SIG-M5 (cell line): ENCODE data around the gene C22orf39.

Experiments used
- DNase-seq: peaks from one replicate; lab custom pipeline; 2025; lab: John Stamatoyannopoulos, UW

Gene C22orf39

GRCh38 chr22:19429950-19430889, 17.3 kb downstream of the C22orf39 start:
- DNase-seq = no peak

- no peak for DNase-seq
Measured at GRCh38 chr22:19424186-19424500, 23.4 kb downstream of the C22orf39 start.

DNA sequence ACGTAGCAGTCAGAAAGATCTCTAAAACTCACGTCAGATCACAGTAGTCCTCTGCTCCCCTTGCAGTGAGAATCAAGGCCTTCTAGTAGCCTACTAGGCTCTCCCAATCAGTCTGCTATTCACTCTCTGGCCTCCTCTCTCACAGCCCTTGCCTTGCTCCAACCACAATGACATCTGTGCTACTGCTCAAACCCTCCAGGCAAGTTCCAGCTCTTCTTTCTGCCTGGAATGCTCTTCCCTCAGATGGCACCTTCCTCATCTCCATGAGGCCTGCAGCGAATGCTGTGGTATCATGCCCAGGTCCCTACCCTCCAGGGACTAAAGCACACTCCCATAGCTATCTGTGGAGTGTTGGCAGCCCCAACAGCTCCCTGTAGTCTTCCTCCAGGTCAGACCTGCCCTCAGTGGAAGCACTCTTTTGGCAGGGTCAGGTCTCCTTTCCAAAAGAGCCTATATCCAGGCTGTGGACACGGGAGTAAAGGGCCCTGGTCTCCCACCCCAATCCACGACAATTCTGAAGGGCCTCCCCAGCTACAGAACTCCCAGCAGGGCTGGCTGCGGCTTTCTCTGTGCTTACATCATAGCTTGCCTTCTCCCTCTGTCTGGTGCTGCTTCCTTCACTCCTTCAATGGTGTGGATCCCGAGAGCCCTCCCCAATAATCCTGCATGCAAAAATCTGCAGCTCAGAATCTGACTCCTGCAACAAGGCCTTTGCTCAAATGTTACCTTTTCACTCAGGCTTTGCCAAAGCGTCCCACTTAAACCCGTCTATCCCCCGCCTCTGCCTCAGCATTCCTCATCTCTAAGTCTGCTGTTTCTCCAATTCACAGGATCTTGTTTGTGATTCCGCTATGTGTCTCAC, 24.8 kb downstream of the C22orf39 start:
- no peak for DNase-seq

DNA sequence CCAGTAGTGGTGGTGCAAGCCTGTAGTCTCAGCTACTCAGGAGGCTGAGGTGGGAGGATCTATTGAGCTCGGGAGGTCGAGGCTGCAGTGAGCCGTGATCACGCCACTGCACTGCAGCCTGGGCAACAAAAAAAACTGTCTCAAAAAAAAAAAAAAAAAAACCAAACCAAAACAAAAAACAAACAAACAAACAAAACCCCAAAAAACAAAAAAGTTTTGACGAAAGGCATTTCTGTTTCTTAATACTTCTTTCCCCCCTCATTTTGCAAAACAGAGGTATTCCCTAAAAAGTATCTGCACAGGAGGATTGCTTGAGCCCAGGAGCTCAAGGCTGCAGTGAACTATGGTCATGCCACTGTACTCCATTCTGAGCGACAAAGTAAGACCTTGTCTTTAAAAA, 27.2 kb downstream of the C22orf39 start:
- no peak for DNase-seq

- DNase-seq = no peak
Measured at GRCh38 chr22:19419464-19420178, 27.9 kb downstream of the C22orf39 start.

DNA sequence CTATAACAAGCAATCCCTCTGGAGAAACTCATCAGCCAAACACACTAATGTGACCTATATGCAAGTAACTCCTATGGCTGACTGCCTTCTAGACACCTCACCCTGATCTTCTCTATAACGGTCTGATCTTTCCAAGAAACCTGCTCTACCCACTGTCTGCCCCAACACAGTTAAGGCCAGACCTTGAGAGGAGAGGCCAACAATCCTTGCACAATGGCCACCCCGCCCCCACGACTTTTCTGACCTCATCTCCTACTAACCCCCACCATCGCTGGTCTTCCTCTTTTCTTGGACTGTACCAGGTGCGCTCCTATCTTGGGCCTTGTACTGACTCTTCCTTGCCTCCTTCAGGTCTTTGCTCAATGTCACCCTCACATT, 28.4 kb downstream of the C22orf39 start:
- DNase-seq = no peak

DNA sequence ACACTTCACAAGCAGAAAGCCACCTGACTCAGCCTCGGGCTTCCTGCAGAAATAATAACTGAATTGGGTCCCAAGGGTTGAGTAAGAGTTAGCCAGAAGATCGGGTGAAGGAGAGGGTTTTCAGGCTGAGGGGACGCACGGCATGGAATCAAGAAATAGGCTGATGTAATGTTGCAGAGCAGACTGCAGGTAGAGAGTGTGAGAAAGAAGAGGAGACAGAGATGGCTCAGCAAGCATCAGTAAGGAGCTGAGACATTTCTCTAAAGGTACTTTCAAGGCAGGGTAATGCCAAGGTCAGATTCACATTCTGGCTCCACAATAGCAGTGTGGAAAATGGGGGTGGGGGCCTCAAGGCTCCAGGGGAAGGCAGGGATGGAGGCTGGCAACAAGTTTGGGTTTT, 34.6 kb downstream of the C22orf39 start:
- no peak for DNase-seq

DNA sequence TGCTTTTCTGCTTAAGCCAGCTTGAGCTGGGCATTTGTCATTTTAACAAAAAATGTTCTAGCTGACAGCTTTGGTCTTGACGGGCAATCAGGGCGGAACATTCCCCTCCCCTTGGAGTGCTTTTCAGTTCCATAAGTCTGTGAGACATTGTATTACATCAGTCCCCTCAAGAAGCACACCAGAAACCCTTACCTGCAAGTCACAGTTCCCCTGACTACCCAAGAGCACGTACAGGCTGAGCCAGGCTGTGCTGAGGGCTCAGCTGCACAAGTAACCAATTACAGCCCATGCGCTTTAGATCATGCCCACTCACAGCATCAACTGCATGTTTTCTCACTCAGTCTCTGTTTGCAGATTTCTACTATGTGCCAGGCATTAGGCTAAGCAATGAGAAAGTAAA, 35.0 kb downstream of the C22orf39 start:
- no peak for DNase-seq

DNA sequence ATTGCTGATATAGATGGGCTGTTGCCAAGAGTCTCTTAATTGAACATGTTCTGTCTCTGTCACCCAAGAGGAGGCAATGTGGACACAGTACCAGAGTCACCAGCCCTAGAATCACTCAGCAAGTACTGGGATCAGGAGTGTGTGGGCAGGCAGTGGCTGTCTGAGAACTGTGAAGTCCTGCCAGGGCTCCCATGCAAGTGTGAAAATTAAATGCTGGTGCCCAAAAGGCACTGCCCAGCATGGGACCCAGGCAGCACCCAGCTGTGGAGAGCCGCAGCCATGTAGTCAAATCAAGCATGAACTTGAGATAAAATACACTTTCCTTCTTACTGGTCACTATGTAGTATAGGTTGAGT, 35.8 kb downstream of the C22orf39 start:
- DNase-seq = no peak

DNA sequence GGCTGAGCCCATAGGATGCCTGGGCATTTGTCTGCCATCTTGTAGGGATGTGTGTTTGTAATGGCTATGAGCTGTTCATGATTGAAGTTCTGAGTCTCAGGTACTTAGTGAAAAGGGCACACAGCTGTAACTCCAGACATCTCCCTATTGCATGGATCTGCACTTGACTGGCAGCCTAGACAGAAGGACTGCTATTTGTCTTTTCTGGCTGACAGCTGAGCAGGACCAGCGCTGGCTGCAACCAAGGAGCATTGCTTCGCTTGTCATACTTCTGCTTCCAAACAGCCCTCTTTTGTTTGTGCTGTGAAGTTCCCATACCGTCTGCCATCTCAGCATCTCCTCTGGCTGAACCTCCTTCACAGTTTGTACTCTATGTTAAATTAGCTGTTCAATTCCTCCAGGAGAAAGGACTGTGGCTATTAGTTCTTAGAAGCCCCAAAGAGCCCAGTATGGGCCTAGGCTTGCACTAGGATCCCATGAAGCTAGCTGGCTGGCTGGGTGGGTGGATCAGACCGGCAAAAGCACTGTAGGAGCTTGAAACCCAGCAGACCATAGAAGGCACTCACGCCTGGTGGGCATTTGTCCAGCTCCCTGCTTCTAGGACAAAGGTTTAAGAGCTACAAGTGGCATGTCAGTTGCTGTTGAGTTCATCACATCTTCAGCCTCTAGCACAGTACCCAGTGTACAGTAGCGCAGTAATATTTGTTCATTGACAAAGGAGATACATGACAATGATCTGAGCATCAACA, 36.4 kb downstream of the C22orf39 start:
- no peak for DNase-seq

DNA sequence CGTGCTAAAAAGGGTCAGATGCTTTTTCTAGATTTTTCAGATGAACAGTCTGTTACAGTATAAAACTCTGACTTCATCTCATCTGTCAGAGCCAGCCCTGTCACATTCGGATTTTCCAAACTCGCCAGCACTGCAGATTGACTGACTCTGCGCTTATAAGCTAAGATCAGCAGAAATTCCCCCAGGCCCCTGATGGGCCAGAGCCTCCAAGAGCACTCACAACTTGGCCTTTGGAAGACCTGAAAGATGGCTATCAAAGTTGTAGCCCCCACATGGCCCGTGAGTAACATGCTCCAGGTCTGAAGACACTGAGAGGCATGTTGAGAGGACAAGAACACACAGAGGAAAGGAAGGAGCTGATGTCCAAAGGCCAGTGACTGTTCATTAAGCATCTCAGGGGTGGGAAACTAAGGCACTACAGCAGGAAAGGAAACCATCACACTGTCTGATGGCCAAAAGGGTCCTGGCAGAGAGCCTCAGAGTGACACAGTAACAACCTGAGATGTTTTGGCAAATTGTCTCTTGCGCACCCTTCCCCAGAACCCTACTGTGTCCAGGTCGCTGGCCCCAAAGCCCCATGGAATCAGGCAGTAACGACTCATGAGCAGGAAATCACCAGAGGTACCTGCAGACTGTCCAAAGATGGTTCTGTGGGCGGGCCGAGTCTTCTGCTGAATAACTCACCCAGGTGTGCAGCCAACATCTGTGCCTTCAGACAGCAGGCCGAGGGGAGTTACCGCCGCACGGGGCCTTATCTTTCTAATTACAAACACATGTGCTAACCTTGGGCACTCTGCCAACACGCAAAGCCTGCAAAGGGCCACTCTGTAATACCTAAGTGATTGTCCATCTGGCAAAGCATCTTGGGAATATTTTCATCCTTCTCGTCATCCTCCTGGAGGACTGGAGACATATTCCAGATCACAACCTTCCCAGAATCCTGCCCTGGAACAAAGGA, 39.6 kb downstream of the C22orf39 start:
- no peak for DNase-seq

- no peak for DNase-seq
Measured at GRCh38 chr22:19406846-19407245, 40.7 kb downstream of the C22orf39 start.

- no peak for DNase-seq
Measured at GRCh38 chr22:19406281-19406811, 41.2 kb downstream of the C22orf39 start.

- DNase-seq = no peak
Measured at GRCh38 chr22:19405652-19406051, 41.9 kb downstream of the C22orf39 start.

GRCh38 chr22:19405133-19405532, 42.4 kb downstream of the C22orf39 start:
- no peak for DNase-seq

- no peak for DNase-seq
Measured at GRCh38 chr22:19404676-19405075, 42.8 kb downstream of the C22orf39 start.

GRCh38 chr22:19402642-19403191, 44.8 kb downstream of the C22orf39 start:
- no peak for DNase-seq

DNA sequence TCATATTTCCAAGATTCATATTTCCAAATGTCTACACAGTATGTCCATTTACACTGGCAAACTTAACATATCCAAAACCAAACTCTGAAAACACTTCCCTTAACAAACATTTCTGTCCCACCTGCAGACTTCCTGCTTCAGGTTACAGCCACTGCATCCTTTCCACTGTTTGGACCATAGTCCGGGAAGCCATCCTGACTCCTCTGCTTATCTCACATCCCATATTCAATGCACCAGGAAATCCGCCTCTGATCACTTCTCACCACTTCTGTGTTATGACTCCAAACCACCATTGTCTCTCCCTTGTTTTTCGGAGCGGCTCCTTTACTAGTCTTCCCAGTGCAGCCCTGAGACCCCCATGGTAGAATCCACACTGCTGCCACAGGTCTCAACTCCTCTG, 46.0 kb downstream of the C22orf39 start:
- no peak for DNase-seq

GRCh38 chr22:19400881-19401280, 46.6 kb downstream of the C22orf39 start:
- DNase-seq = no peak

- DNase-seq = no peak
Measured at GRCh38 chr22:19398652-19399051, 48.9 kb downstream of the C22orf39 start.
